KMS-11 (cell line): ENCODE results near the gene TMEM252.

ENCODE experiments used
- H2AFZ ChIP-seq: fragments of 200-600 bp; sonication (generic); 2 replicates; pipeline ENCODE4 v1.6.1; 2016; ENCODE audit warnings: antibody characterized with exemption, mixed run types, low read depth
- H3K27ac ChIP-seq: fragments of 200-600 bp; sonication (generic); 2 replicates; pipeline ENCODE4 v1.6.1; 2016; ENCODE audit warnings: mild to moderate bottlenecking, mixed run types
- H3K27me3 ChIP-seq: fragments of 200-600 bp; sonication (generic); 2 replicates; pipeline ENCODE4 v1.6.1; 2017; ENCODE audit warnings: mild to moderate bottlenecking, low read depth, mixed run types, moderate library complexity; ENCODE audit not compliant: insufficient read depth
- H3K36me3 ChIP-seq: fragments of 200-600 bp; sonication (generic); 2 replicates; pipeline ENCODE4 v1.6.1; 2017; ENCODE audit warnings: mild to moderate bottlenecking, mixed run types; ENCODE audit not compliant: insufficient read depth
- H3K4me1 ChIP-seq: fragments of 200-600 bp; sonication (generic); 2 replicates; pipeline ENCODE4 v1.6.1; 2016; ENCODE audit warnings: mild to moderate bottlenecking, low read depth, mixed run types; ENCODE audit not compliant: poor library complexity, severe bottlenecking
- H3K4me2 ChIP-seq: fragments of 200-600 bp; sonication (generic); 2 replicates; pipeline ENCODE4 v1.7.0; 2016; ENCODE audit warnings: mild to moderate bottlenecking, mixed run types
- H3K4me3 ChIP-seq: fragments of 200-600 bp; sonication (generic); IDR thresholded peaks from 2 replicates; pipeline ENCODE4 v1.6.1; 2017; ENCODE audit warnings: low read depth, low read length, mixed read lengths; ENCODE audit not compliant: insufficient read depth
- H3K79me2 ChIP-seq: fragments of 200-600 bp; sonication (generic); 2 replicates; pipeline ENCODE4 v1.6.1; 2016; ENCODE audit warnings: low read depth, mixed run types; ENCODE audit not compliant: insufficient read depth
- H3K9ac ChIP-seq: fragments of 200-600 bp; sonication (generic); 2 replicates; pipeline ENCODE4 v1.6.1; 2016; ENCODE audit warnings: mild to moderate bottlenecking, mixed run types
- H4K20me1 ChIP-seq: fragments of 200-600 bp; sonication (generic); 2 replicates; pipeline ENCODE4 v1.6.1; 2016; ENCODE audit warnings: mild to moderate bottlenecking, mixed run types; ENCODE audit not compliant: insufficient read depth
- CTCF ChIP-seq: fragments of 200-600 bp; sonication (generic); conservative IDR thresholded peaks from 2 replicates; pipeline ENCODE4 v1.6.1; 2017; ENCODE audit warnings: low read depth, mild to moderate bottlenecking, antibody characterized with exemption, low read length, moderate library complexity, mixed read lengths

The TMEM252 gene

GRCh38 chr9:68537616-68537880 lies 3.1 kb downstream of the TMEM252 start:
- TF ChIP-seq CTCF: no peak
- no peaks in the 10 kb centered on the region for H3K79me2 ChIP-seq
- no peaks in the 10 kb centered on the region for H3K4me1 ChIP-seq
- H2AFZ ChIP-seq: no peak overlapping the region
- H3K27me3 ChIP-seq: no peaks in the 10 kb centered on the region
- H4K20me1 ChIP-seq: no peaks in the 10 kb centered on the region
- H3K27ac ChIP-seq: no peak overlapping the region
- H3K4me3 ChIP-seq: no peak overlapping the region
- no peaks in the 10 kb centered on the region for H3K36me3 ChIP-seq
- no peak overlapping the region for H3K9ac ChIP-seq
- no peak overlapping the region for H3K4me2 ChIP-seq

- TF ChIP-seq CTCF: no peak
- H4K20me1 ChIP-seq: no peaks in the 10 kb centered on the region
- H3K79me2 ChIP-seq: no peaks in the 10 kb centered on the region
- H2AFZ ChIP-seq: no peak overlapping the region
- no peak overlapping the region for H3K9ac ChIP-seq
- no peaks in the 10 kb centered on the region for H3K36me3 ChIP-seq
- H3K4me1 ChIP-seq: no peaks in the 10 kb centered on the region
- H3K27me3 ChIP-seq: no peaks in the 10 kb centered on the region
- H3K27ac ChIP-seq: no peak overlapping the region
- H3K4me3 ChIP-seq: no peak overlapping the region
- H3K4me2 ChIP-seq: no peak overlapping the region
These were observed 3.6 kb downstream of the TMEM252 start for GRCh38 chr9:68536876-68537615.

GRCh38 chr9:68533678-68534077 lies 7.0 kb downstream of the TMEM252 start:
- no peak overlapping the region for H2AFZ ChIP-seq
- no peak for TF ChIP-seq CTCF
- no peaks in the 10 kb centered on the region for H4K20me1 ChIP-seq
- no peaks in the 10 kb centered on the region for H3K4me1 ChIP-seq
- no peak overlapping the region for H3K4me2 ChIP-seq
- H3K4me3 ChIP-seq: no peak overlapping the region
- H3K36me3 ChIP-seq: no peaks in the 10 kb centered on the region
- H3K27ac ChIP-seq: no peak overlapping the region
- no peaks in the 10 kb centered on the region for H3K79me2 ChIP-seq
- no peak overlapping the region for H3K9ac ChIP-seq
- no peaks in the 10 kb centered on the region for H3K27me3 ChIP-seq

- no peaks in the 10 kb centered on the region for H3K4me1 ChIP-seq
- TF ChIP-seq CTCF: no peak
- no peak overlapping the region for H3K9ac ChIP-seq
- H3K27me3 ChIP-seq: no peaks in the 10 kb centered on the region
- no peaks in the 10 kb centered on the region for H3K36me3 ChIP-seq
- H3K79me2 ChIP-seq: no peaks in the 10 kb centered on the region
- H3K4me3 ChIP-seq: no peak overlapping the region
- H2AFZ ChIP-seq: no peak overlapping the region
- no peak overlapping the region for H3K27ac ChIP-seq
- no peak overlapping the region for H3K4me2 ChIP-seq
- no peaks in the 10 kb centered on the region for H4K20me1 ChIP-seq
These were observed 8.6 kb downstream of the TMEM252 start for GRCh38 chr9:68532131-68532530.

- H3K79me2 ChIP-seq: no peaks in the 10 kb centered on the region
- H3K4me1 ChIP-seq: no peaks in the 10 kb centered on the region
- TF ChIP-seq CTCF: no peak
- no peaks in the 10 kb centered on the region for H3K36me3 ChIP-seq
- H4K20me1 ChIP-seq: no peaks in the 10 kb centered on the region
- H3K4me2 ChIP-seq: no peak overlapping the region
- no peak overlapping the region for H3K9ac ChIP-seq
- H3K4me3 ChIP-seq: no peak overlapping the region
- no peaks in the 10 kb centered on the region for H3K27me3 ChIP-seq
- no peak overlapping the region for H3K27ac ChIP-seq
- no peak overlapping the region for H2AFZ ChIP-seq
These were observed 10.1 kb downstream of the TMEM252 start for GRCh38 chr9:68530618-68531017.
